Naive thymus-derived CD8-positive, alpha-beta T cell (primary cell): ENCODE results near the gene RLN3. TPM values are rescaled to one million over a fixed set of nuclear protein-coding genes. Genes with fewer than 3 reads are reported as not detected.
A peak's percentile ranks its signal among the peaks of the same experiment; 100 is the strongest.

Source experiments
- ATAC-seq, 2 donors: fragments of 150-1000 bp; cut with Tn5 transposase in 1 of 2; sonication (Bioruptor Pico), chemical (Tn5 transposase) in 1 of 2; 1 replicate in 1 of 2; 2 replicates in 1 of 2; pipeline ENCODE4 v1.10.0; 2021; ENCODE audit warnings: mild to moderate bottlenecking in 2 of 2, moderate library complexity in 2 of 2
- POLR2A ChIA-PET: fragments of 350-600 bp; sonication (Branson Sonifier 250); formaldehyde crosslinking; loops from one replicate; lab custom pipeline; 2021; ENCODE audit warnings: antibody characterized with exemption; lab: Charles Lee
- DNase-seq, 10 donors: peaks; one replicate each; pipeline versions ENCODE4 v3.0.0 to v3.0.0-alpha.2; 2020 to 2022
- H3K27ac Mint-ChIP-seq, 10 donors: one replicate each; pipeline ENCODE4 v1.8.0; 2020 to 2022; ENCODE audit warnings: mild to moderate bottlenecking in 10 of 10, mixed read lengths in 10 of 10, moderate library complexity in 4 of 10, inconsistent platforms in 1 of 10
- H3K27me3 Mint-ChIP-seq, 5 donors: one replicate each; pipeline ENCODE4 v1.8.0; 2021 to 2022; ENCODE audit warnings: mixed read lengths in 5 of 5
- H3K36me3 Mint-ChIP-seq, 3 donors: one replicate each; pipeline ENCODE4 v1.8.0; 2020 to 2022; ENCODE audit warnings: mixed read lengths in 3 of 3, mild to moderate bottlenecking in 2 of 3, inconsistent platforms in 1 of 3
- H3K4me1 Mint-ChIP-seq, 4 donors: one replicate each; pipeline ENCODE4 v1.8.0; 2021 to 2022; ENCODE audit warnings: mixed read lengths in 4 of 4
- H3K4me3 Mint-ChIP-seq, 10 donors: one replicate each; pipeline ENCODE4 v1.8.0; 2020 to 2022; ENCODE audit warnings: mild to moderate bottlenecking in 10 of 10, mixed read lengths in 10 of 10, moderate library complexity in 6 of 10, inconsistent platforms in 1 of 10
- H3K9me3 Mint-ChIP-seq, 9 donors: one replicate each; pipeline ENCODE4 v1.8.0; 2020 to 2022; ENCODE audit warnings: mixed read lengths in 9 of 9, mild to moderate bottlenecking in 3 of 9, inconsistent platforms in 1 of 9, moderate library complexity in 1 of 9
- polyA plus RNA-seq, 3 donors: library from polyadenylated mRNA; unstranded; fragments of 300-500 nt; fragmentation: Illumina TruSeq; gene quantifications; one replicate each; pipeline ENCODE4 v1.2.3, GENCODE V29; 2021
- total RNA-seq, 8 experiments: library from RNA in 2 of 8; stranded (reverse) in 2 of 8; gene quantifications; one replicate each; pipeline ENCODE4 v1.2.3 and lab custom pipeline; 2021 to 2026

The RLN3 gene, protein sequence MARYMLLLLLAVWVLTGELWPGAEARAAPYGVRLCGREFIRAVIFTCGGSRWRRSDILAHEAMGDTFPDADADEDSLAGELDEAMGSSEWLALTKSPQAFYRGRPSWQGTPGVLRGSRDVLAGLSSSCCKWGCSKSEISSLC
- not detected for total RNA-seq
- polyA plus RNA-seq, result under 1 TPM in 1 of 3 donors, not detected in 2; 0.50 TPM
- total RNA-seq (lab: John Stamatoyannopoulos, UW), result 0 to 0.17 (median 0) reads per million in 6 experiments

DNA sequence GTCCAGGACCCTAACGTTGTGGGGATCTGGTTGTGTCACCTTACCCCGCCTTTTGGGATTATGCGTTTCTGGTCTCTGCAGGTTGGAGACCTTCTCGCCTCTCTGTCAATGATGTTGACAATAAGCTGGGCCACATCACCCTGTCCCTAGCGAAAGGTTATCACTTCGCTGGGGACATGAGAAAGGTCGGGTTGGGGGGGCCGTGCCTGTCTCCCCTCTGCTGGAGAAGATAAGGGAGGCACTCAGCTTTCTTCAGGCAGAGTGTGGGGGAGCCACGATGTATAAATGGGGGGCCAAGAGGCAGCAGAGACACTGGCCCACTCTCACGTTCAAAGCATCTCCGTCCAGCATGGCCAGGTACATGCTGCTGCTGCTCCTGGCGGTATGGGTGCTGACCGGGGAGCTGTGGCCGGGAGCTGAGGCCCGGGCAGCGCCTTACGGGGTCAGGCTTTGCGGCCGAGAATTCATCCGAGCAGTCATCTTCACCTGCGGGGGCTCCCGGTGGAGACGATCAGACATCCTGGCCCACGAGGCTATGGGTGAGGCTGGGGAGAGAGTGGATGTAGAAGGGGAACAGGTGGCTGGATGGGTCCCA lies at the start of gene RLN3:
Gene RLN3 (plus strand): TSS at position 293 of the 595 bp plus-strand sequence. CDS start 57 bp downstream, at position 350.
- no peaks in the 10 kb centered on the region for H3K27me3 Mint-ChIP-seq
- no peaks in the 10 kb centered on the region for H3K9me3 Mint-ChIP-seq
- peak within 1 kb of the TSS; percentile 24 to 90 (median 74) for H3K27ac Mint-ChIP-seq
- POLR2A ChIA-PET, result interaction anchor here (0.6 to 7.5 kb wide), 4 partner anchors 23 to 56 kb away, joined by 3 to 143 read pairs (median 4); partner anchors contain the start of gene RFX1
- peaks cover 16 to 53% (median 34%) of the 10 kb centered on the region in 4 donors for H3K4me1 Mint-ChIP-seq
- peak within 1 kb of the TSS in 2 of 10 donors; percentile 23 to 35 for H3K4me3 Mint-ChIP-seq
- peaks cover 0 to 3% (median 0%) of the 10 kb centered on the region in 3 donors for H3K36me3 Mint-ChIP-seq
- DNase-seq, result no peak
- ATAC-seq, result no peak

DNA sequence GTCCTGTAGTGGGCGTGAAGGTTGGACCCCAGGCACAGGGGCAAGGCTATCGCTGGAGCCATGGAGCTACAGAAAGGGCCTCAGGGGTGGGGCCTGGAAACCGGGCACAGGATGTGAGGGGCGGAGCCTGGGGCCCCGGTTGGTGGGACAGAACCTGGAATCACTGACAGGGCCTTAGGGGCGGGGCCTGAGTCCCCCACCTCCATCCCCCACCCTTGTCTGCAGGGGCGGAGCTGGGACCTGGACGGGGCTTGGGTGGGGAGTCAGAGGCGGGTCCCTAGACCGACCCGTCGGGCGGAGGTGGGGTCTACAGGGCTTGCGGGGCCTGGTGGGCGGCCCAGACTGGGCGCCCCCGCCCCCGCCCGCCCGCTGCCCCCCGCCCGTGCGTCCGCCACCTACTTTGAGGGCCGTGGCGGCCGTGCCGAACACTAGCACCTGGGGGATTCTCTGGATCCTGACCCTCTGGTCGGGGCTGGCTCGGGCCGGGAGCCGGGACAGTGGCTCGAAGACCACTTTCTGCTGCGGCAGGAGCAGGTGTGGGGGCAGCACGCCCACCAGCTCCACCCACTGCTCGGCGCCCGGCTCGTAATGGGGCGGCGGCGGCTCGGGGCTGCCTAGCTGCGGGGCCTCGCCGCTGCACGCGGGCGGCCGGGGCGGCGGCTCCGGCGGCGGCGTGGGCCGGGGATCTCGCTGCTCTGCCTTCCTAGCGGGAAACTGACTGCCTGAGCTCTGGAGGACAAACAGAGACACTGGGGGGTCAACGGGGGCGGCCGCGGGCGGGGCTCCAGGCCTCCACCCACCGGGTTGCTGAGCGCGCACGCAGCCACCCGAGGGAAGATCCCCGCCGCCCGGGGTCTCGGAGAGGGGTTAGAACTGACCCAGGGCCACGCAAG lies 49.4 kb upstream of the RLN3 start:
- H3K36me3 Mint-ChIP-seq, result peaks cover 0 to 14% (median 0%) of the 10 kb centered on the region in 3 donors
- peak overlapping the region; percentile 42 to 78 (median 66) for H3K4me3 Mint-ChIP-seq
- H3K9me3 Mint-ChIP-seq, result no peaks in the 10 kb centered on the region
- DNase-seq, result peak in 7 of 10 donors; percentile 23 to 70 (median 44)
- H3K27ac Mint-ChIP-seq, result peak overlapping the region; percentile 8 to 93 (median 80)
- H3K27me3 Mint-ChIP-seq, result no peaks in the 10 kb centered on the region
- ATAC-seq, result peak; percentile 29 to 62
- peaks cover 18 to 63% (median 48%) of the 10 kb centered on the region in 4 donors for H3K4me1 Mint-ChIP-seq
- POLR2A ChIA-PET, result interaction anchor here (0.6 to 24.8 kb wide), 10 partner anchors 8 to 57 kb away, joined by 3 to 481 read pairs (median 6); partner anchors contain the start of genes DCAF15, IL27RA and RFX1

DNA sequence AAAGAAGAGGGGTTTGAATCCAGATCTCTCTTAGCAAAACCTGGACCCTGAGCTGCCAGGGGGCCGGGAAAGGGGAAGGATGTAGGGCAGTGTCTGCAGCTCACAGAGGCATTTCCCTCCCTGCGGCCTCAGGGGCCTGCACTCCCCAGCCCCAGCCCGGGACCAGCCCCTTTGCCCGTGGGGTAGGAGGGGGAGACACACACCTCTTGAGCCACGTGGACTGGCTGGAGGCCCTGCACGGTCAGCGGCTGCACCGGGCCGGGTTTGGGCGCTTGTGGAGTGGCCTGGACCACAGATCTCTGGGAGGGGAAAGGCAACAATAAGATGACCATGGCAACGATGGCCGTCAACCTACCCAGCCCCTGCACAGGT lies 48.7 kb upstream of the RLN3 start:
- Mint-ChIP-seq H3K27me3 (no peaks in the 10 kb centered on the region), H3K27ac (peak overlapping the region; percentile 74 to 91 (median 84)), H3K4me3 (peak overlapping the region; percentile 44 to 78 (median 64)), H3K4me1 (peaks cover 14 to 62% (median 46%) of the 10 kb centered on the region in 4 donors), H3K9me3 (no peaks in the 10 kb centered on the region), H3K36me3 (peaks cover 0 to 10% (median 0%) of the 10 kb centered on the region in 3 donors)
- ATAC-seq, result peak in 1 of 2 donors; percentile 19
- no peak for DNase-seq
- POLR2A ChIA-PET, result interaction anchor here (0.6 to 24.8 kb wide), 8 partner anchors 7 to 56 kb away, joined by 3 to 481 read pairs (median 16); partner anchors contain the start of genes DCAF15, IL27RA and RFX1

DNA sequence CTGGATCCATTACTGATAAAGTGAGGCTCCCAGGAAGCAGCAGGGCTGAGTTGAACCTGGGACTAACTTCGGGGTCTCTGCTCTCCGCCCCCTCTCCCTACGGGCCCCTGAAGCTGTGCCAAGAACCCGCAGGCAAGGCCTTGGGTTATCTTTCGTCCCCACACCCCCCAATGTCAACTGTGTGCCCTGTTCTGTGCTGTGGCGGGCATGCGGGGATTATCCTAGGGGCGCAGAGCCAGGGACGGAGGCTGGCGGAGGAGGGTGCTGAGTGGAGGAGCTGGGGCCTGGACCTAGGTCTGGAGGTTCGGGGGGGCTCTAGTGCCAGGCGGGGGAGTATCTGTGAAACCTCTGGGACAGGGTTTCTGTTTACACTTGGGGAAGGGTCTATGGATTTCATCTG lies 48.3 kb upstream of the RLN3 start:
- ATAC-seq (no peak), DNase-seq (no peak)
- Mint-ChIP-seq H3K27ac (peak overlapping the region; percentile 74 to 91 (median 85)), H3K4me3 (peak overlapping the region; percentile 44 to 78 (median 64)), H3K9me3 (no peaks in the 10 kb centered on the region), H3K36me3 (peaks cover 0 to 8% (median 0%) of the 10 kb centered on the region in 3 donors), H3K4me1 (peaks cover 12 to 62% (median 45%) of the 10 kb centered on the region in 4 donors), H3K27me3 (no peaks in the 10 kb centered on the region)
- POLR2A ChIA-PET, result interaction anchor here (1.2 to 24.8 kb wide), 5 partner anchors 10 to 51 kb away, joined by 5 to 481 read pairs (median 26); partner anchors contain the start of genes DCAF15, IL27RA and RFX1

DNA sequence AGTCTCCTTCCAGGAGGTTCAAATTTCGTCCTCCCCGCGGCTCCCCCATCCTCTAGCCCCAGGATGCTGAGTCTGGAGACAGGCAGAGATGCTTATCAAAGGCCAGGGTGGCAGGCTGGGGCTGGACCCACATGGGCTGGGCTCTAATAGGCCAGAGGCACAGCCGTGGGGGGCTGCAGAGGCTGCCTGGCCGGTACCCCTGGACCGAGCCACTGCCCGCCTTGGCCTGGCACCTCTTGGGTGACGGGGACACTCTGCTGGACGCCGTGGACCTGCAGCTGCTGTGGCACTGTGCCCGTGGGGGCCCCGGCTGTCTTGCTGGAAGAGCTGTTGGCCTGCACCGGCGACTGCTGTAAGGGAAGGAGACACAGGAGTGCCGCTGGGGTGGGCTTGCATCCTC lies 47.6 kb upstream of the RLN3 start:
- Mint-ChIP-seq H3K36me3 (peaks cover 0 to 8% (median 0%) of the 10 kb centered on the region in 3 donors), H3K9me3 (no peaks in the 10 kb centered on the region), H3K4me1 (peaks cover 14 to 65% (median 52%) of the 10 kb centered on the region in 4 donors), H3K4me3 (peak overlapping the region in 1 of 10 donors; percentile 77), H3K27me3 (no peaks in the 10 kb centered on the region), H3K27ac (peak overlapping the region in 3 of 10 donors; percentile 15 to 91 (median 37))
- POLR2A ChIA-PET, result interaction anchor here (1.2 to 24.8 kb wide), 3 partner anchors 9 to 51 kb away, joined by 5 to 481 read pairs (median 51); partner anchors contain the start of genes IL27RA and RFX1
- DNase-seq (no peak), ATAC-seq (no peak)

DNA sequence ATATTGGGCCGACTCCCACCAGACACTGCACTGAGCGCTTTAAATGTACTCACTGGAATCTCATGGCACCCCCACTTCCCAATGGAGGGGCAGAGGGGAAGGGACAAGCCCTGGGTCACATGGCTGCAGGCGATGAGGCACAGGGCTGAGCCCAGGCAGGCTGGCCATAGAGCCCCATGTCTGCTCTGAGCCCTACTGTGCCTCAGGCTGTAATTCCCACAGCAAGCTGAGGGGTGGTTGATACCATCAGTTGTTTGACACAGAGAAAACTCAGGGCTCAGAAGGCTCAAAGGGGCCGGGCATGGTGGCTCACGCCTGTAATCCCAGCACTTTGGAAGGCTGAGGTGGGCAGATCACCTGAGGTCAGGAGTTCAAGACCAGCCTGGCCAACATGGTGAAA lies 46.9 kb upstream of the RLN3 start:
- Mint-ChIP-seq H3K9me3 (no peaks in the 10 kb centered on the region), H3K36me3 (peaks cover 0 to 4% (median 0%) of the 10 kb centered on the region in 3 donors), H3K27ac (peak overlapping the region; percentile 31 to 90 (median 67)), H3K4me3 (peak overlapping the region in 2 of 10 donors; percentile 10 to 47), H3K4me1 (peaks cover 17 to 65% (median 52%) of the 10 kb centered on the region in 4 donors), H3K27me3 (no peaks in the 10 kb centered on the region)
- DNase-seq, result no peak
- ATAC-seq, result no peak
- POLR2A ChIA-PET, result interaction anchor here (7.4 to 24.8 kb wide), 3 partner anchors 21 to 50 kb away, joined by 56 to 481 read pairs (median 73); partner anchors contain the start of genes DCAF15, IL27RA and RFX1

DNA sequence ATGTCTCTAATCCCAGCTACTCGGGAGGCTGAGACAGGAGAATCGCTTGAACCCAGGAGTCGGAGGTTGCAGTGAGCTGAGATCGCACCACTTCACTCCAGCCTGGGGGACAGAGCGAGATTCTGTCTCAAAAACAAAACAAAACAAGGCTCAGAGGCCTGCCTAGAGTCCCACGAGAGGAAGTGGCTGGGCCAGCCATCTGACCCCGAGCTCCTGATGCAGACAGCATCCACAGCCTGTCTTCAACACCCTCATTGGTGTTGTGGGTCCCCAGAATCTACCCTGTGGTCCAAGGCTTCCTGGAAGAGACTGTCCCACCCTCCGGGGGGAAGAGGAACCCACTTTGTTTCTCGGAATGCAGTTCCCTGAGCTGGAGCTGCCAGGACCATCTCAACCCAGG lies 46.5 kb upstream of the RLN3 start:
- H3K27me3 Mint-ChIP-seq, result no peaks in the 10 kb centered on the region
- POLR2A ChIA-PET, result interaction anchor here (7.4 to 24.8 kb wide), 3 partner anchors 21 to 50 kb away, joined by 56 to 481 read pairs (median 73); partner anchors contain the start of genes DCAF15, IL27RA and RFX1
- peaks cover 17 to 65% (median 56%) of the 10 kb centered on the region in 4 donors for H3K4me1 Mint-ChIP-seq
- no peak for DNase-seq
- H3K9me3 Mint-ChIP-seq, result no peaks in the 10 kb centered on the region
- peaks cover 0 to under 1% (median 0%) of the 10 kb centered on the region in 3 donors for H3K36me3 Mint-ChIP-seq
- no peak for ATAC-seq
- peak overlapping the region; percentile 35 to 90 (median 68) for H3K27ac Mint-ChIP-seq
- peak overlapping the region in 4 of 10 donors; percentile 14 to 56 (median 37) for H3K4me3 Mint-ChIP-seq

DNA sequence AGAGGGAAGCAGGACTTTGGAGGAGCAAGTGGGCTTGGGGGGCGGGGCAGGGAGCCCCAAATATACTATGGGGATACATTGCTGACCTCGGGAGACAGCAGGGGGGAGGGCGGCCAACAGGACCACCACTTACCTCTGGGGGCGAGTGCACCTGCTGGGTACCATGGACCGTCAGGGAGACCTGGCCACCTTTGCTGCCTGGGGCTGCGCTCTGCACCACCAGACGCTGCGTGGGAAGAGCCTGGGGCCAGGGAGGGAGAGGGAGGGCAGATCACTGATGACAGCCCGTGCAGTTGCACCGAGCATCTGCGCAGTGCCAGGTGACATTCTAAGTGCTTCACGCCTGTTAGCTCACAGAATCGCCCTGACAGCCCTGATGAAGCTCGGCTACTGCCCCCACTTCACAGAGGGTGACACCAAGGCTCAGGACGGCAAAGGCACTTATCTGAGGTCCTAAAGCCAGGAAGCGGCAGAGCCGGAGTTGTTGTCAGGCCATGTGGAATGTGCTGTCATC lies 45.9 kb upstream of the RLN3 start:
- peak overlapping the region; percentile 25 to 93 (median 60) for H3K27ac Mint-ChIP-seq
- no peaks in the 10 kb centered on the region for H3K36me3 Mint-ChIP-seq
- POLR2A ChIA-PET, result interaction anchor here (7.4 to 24.8 kb wide), 3 partner anchors 20 to 49 kb away, joined by 56 to 481 read pairs (median 73); partner anchors contain the start of genes DCAF15, IL27RA and RFX1
- no peak for ATAC-seq
- no peaks in the 10 kb centered on the region for H3K27me3 Mint-ChIP-seq
- H3K4me1 Mint-ChIP-seq, result peaks cover 19 to 70% (median 60%) of the 10 kb centered on the region in 4 donors
- peak overlapping the region in 4 of 10 donors; percentile 27 to 63 (median 46) for H3K4me3 Mint-ChIP-seq
- H3K9me3 Mint-ChIP-seq, result no peaks in the 10 kb centered on the region
- no peak for DNase-seq

DNA sequence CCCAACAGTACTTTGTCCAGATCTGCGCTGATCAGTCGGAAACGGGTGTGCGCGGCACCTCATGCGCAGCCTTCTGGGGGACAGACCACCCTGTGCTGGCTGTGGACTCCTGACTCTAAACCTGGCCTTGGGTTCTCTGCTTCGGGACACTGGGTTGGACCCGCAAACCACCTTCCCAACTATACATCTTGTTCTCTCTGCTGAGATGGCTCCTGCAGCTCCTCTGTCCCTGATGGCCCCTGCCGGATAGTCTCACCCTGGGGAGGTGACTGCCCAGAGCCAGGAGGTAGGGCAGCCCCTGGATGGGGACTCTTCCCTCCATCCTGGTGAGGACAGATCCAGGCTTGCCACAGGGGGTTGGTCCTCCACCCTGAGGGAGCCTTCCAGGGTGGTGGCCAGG lies 45.2 kb upstream of the RLN3 start:
- Mint-ChIP-seq H3K9me3 (no peaks in the 10 kb centered on the region), H3K4me3 (peak overlapping the region; percentile 54 to 83 (median 65)), H3K27ac (peak overlapping the region; percentile 25 to 93 (median 90)), H3K27me3 (no peaks in the 10 kb centered on the region), H3K36me3 (no peaks in the 10 kb centered on the region), H3K4me1 (peaks cover 22 to 77% (median 67%) of the 10 kb centered on the region in 4 donors)
- POLR2A ChIA-PET, result interaction anchor here (1.2 to 24.8 kb wide), 4 partner anchors 20 to 102 kb away, joined by 3 to 481 read pairs (median 64); partner anchors contain the start of genes DCAF15, IL27RA and RFX1
- DNase-seq (no peak), ATAC-seq (no peak)

DNA sequence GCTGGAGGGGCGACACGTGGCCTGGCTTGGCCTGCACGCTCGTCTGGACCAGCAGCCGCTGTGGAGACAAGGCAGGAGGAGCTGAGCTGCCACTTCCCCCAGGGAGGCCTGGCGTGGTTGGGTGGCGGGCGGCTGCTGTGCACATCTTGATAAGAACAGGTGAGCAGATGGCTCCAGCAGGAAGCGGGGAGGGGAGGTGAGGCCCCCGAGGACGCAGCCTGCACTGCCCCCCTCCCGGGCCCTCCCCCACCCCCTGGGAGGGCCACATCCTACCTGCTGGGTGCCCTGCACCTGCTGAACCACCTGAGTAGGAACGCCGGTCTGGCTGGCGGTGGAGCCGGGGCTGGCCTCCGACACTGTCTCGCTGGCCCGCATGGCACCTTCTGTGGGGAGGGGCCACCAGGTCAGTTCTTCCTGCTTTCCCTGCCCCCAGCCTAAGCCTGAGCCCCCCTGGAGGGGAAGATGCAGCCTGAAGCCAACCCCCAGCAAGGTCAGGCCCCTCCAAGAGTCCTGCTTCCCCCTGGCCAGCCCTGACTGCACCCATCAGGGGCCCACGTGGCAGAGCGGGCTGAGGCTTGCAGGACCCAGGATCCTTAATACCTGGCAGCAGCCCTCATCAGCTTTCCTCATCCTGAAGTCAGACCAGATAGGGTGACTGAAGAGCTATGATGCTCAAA lies 44.6 kb upstream of the RLN3 start:
- H3K9me3 Mint-ChIP-seq, result no peaks in the 10 kb centered on the region
- peak overlapping the region; percentile 55 to 83 (median 66) for H3K4me3 Mint-ChIP-seq
- no peaks in the 10 kb centered on the region for H3K36me3 Mint-ChIP-seq
- POLR2A ChIA-PET, result interaction anchor here (0.6 to 24.8 kb wide), 5 partner anchors 19 to 163 kb away, joined by 3 to 481 read pairs (median 56); partner anchors contain the start of genes DCAF15, IL27RA and RFX1
- peak overlapping the region; percentile 25 to 93 (median 90) for H3K27ac Mint-ChIP-seq
- ATAC-seq (peak in 1 of 2 donors; percentile 12), DNase-seq (peak in 8 of 10 donors; percentile 30 to 76 (median 46))
- no peaks in the 10 kb centered on the region for H3K27me3 Mint-ChIP-seq
- peaks cover 19 to 79% (median 70%) of the 10 kb centered on the region in 4 donors for H3K4me1 Mint-ChIP-seq
